ENCODE measurements around the gene TRAF3IP3. TPM values are rescaled to one million over a fixed set of nuclear protein-coding genes. Genes with fewer than 3 reads are reported as not detected.
"Not testable (repeated sequence)": the region's sequence is repeated elsewhere in the genome, so short reads cannot be mapped to it uniquely, and the experiment has no call there.

Gene TRAF3IP3
- total RNA-seq, 1 donor from 2014 or later = 0.80 TPM

GRCh38 chr1:209769171-209769904, 13.5 kb downstream of the TRAF3IP3 start:
- peak; percentile 67 for ATAC-seq

- ATAC-seq = no peak
These were observed 14.1 kb downstream of the TRAF3IP3 start for GRCh38 chr1:209769971-209770370.

DNA sequence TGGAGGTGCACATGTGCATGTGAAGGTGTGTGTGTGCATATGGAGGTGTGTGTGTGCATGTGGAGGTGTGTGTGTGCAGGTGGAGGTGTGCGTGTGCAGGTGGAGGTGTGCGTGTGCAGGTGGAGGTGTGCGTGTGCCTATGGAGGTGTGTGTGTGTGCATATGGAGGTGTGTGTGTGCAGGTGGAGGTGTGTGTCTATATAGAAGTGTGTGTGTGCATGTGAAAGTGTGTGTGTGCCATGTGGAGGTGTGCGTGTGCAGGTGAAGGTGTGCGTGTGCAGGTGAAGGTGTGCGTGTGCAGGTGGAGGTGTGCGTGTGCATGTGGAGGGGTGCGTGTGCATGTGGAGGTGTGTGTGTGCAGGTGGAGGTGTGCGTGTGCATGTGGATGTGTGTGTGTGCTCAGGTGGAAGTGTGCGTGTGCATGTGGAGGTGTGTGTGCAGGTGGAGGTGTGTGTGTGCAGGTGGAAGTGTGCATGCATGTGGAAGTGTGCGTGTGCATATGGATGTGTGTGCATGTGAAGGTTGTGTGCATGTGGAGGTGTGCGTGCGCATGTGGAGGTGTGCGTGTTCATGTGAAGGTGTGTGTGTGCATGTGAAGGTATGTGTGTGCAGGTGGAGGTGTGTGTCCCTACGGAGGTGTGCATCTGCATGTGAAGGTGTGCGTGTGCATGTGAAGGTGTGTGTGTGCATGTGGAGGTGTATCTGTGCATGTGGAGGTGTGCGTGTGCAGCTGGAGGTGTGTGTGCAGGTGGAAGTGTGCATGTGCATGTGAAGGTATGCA, 15.0 kb downstream of the TRAF3IP3 start:
- ATAC-seq = no peak

- ATAC-seq = no peak
These were observed 16.3 kb downstream of the TRAF3IP3 start for GRCh38 chr1:209772126-209772525.

DNA sequence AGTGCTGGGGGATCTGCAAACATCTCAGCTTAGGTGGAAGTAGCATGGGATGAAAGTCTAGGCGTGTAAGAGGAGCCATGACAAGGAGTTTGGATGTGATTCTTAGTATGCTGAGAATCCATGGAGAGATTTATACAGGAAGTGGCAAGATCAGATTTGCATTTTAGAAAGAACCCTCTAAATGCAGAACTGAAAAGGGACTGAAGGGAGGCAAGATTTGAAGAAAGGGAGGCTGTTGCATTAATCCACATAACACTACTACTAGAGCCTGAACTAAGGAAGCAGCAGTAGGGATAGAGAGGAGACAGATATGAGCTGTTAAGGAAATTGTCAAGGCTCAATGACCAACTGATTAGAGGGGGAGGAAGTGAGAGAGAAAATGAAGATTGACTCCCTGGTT, 18.7 kb downstream of the TRAF3IP3 start:
- no peak for ATAC-seq

- no peak for ATAC-seq
These were observed 19.8 kb downstream of the TRAF3IP3 start for GRCh38 chr1:209775678-209776077.

GRCh38 chr1:209777587-209777986, 21.7 kb downstream of the TRAF3IP3 start:
- ATAC-seq = no peak

DNA sequence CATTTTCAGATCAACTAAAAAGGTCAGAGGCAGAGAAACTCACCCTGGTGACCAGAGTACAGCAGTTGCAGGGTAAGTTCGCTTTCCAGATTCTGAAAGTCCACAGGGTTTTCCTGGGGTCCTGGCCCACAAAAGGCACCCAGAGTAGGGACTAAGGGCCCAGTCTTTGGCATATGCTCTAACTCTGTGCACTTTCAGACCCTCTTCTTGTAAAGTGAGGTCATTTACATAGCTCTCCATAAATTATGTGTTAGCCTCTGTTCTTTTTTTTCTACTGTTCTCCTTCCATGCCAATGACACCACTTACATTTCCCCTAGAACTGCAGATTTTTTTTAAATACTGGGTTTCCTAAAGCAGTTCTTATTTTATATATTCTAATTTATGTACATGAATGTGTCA, 22.2 kb downstream of the TRAF3IP3 start:
- no peak for ATAC-seq

GRCh38 chr1:209780268-209780667, 24.4 kb downstream of the TRAF3IP3 start:
- no peak for ATAC-seq

GRCh38 chr1:209783386-209783785, 27.5 kb downstream of the TRAF3IP3 start:
- ATAC-seq = no peak

GRCh38 chr1:209784265-209785169, 28.7 kb downstream of the TRAF3IP3 start, which contains the start of gene C1orf74:
TSS of gene C1orf74 (minus strand) at chr1:209784559. CDS start at chr1:209783634, 925 bp downstream.
- peak; percentile 96 for ATAC-seq

- no peak for ATAC-seq
These were observed 29.7 kb downstream of the TRAF3IP3 start for GRCh38 chr1:209785592-209785991.

GRCh38 chr1:209786146-209786545, 30.3 kb downstream of the TRAF3IP3 start:
- ATAC-seq = no peak

GRCh38 chr1:209787551-209787950, 31.7 kb downstream of the TRAF3IP3 start:
- peak; percentile 40 for ATAC-seq

GRCh38 chr1:209789245-209789644, 33.4 kb downstream of the TRAF3IP3 start:
- no peak for ATAC-seq

GRCh38 chr1:209790286-209791193, 34.7 kb downstream of the TRAF3IP3 start:
- ATAC-seq = no peak

- ATAC-seq = peak; percentile 78
These were observed 36.1 kb downstream of the TRAF3IP3 start for GRCh38 chr1:209791920-209792319.

DNA sequence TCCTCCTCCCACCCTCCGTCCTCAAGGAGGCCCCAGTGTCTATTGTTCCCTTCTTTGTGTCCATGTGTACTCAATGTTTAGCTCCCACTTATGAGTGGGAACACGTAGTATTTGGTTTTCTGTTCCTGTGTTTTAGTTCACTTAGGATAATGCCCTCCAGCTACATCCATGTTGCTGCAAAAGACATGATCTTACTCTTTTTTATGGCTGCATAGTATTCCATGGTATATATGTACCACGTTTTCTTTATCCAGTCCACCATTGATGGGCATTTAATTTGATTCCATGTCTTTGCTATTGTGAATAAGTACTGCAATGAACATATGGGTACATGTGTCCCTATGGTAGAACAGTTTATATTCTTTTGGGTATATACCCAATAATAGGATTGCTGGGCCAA, 37.9 kb downstream of the TRAF3IP3 start:
- not testable (repeated sequence) for ATAC-seq

GRCh38 chr1:209797978-209798639, 42.3 kb downstream of the TRAF3IP3 start:
- ATAC-seq = peak; percentile 56

DNA sequence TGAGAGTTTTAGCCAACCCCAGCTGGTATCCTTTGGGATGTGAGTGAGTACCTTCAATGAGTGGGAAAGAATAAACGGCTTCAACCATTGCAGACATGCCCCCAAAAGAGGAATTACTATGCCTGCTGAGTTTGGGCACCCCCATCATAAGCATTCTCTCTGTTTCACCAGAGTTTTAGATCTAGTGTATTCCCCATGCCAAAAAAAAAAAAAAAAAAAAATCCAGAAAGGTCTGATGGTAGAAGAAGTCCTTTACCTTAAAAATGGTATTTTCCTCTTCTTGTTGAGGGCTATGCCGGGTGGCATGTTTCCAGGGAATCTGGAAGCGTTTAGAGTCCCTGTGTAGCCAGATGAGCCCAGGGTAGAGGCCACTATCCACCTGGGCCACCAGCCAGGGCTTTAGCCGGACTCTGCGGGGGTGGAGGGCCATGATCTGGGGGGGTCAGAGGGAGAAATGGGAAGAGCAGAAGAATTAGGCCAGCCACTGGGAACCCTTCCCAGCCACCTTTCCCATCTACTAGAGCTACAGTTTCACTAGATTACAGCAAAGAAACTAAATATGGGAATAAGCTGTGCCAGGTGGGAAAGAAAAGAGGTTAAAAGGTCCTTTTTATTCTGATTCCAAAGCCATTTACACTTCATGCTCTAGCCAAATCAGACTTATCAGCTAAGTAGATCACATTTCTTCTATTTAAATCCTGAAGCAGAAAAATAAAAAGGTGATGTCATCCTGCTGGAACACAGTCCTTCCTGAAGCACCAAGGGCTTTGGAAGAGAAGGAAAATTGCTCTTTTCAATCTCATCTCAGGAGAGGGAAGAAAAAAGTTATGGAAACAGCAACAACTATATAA, 45.4 kb downstream of the TRAF3IP3 start:
- no peak for ATAC-seq
